ENCODE results near the gene CD300LF.
A peak's percentile ranks its signal among the peaks of the same experiment; 100 is the strongest.

The CD300LF gene

GRCh38 chr17:74750327-74751069 is 37.8 kb upstream of the CD300LF start:
- no peak for TF ChIP-seq POLR2AphosphoS5 (IDR thresholded peaks at IDR 0.05; ENCODE audit: low read depth, low read length)
- no peak for TF ChIP-seq TAF1 (IDR thresholded peaks at IDR 0.05; ENCODE audit: borderline replicate concordance, insufficient read depth, low read length)
- no peak for TF ChIP-seq FOXP2 (optimal IDR thresholded peaks at IDR 0.05; ENCODE audit: borderline replicate concordance, extremely low read depth, extremely low read length, insufficient read depth)
- TF ChIP-seq REST (IDR thresholded peaks at IDR 0.05; ENCODE audit: insufficient read depth in 1 of 2, low read depth in 2 of 2, low read length in 2 of 2): no peak
- TF ChIP-seq SIN3A (IDR thresholded peaks at IDR 0.05; ENCODE audit: borderline replicate concordance, insufficient read depth, low read length): no peak

- TF ChIP-seq POLR2AphosphoS5 (IDR thresholded peaks at IDR 0.05; ENCODE audit: low read depth, low read length) (no peak), FOXP2 (optimal IDR thresholded peaks at IDR 0.05; ENCODE audit: borderline replicate concordance, extremely low read depth, extremely low read length, insufficient read depth) (no peak), TAF1 (IDR thresholded peaks at IDR 0.05; ENCODE audit: borderline replicate concordance, insufficient read depth, low read length) (no peak), SIN3A (IDR thresholded peaks at IDR 0.05; ENCODE audit: borderline replicate concordance, insufficient read depth, low read length) (no peak), REST (IDR thresholded peaks at IDR 0.05; ENCODE audit: insufficient read depth in 1 of 2, low read depth in 2 of 2, low read length in 2 of 2) (no peak)
Measured at GRCh38 chr17:74750039-74750326, 37.3 kb upstream of the CD300LF start.

GRCh38 chr17:74749279-74750038 is 36.7 kb upstream of the CD300LF start:
- peak; percentile 7 for TF ChIP-seq FOXP2 (optimal IDR thresholded peaks at IDR 0.05; ENCODE audit: borderline replicate concordance, extremely low read depth, extremely low read length, insufficient read depth)
- TF ChIP-seq POLR2AphosphoS5 (IDR thresholded peaks at IDR 0.05; ENCODE audit: low read depth, low read length): no peak

GRCh38 chr17:74748529-74749278 is 36.0 kb upstream of the CD300LF start, which contains the start of gene NHERF1:
Gene NHERF1, plus strand, starts transcription at chr17:74748628. Its CDS starts 219 bp downstream, at chr17:74748847.
- peak; percentile 94 for TF ChIP-seq POLR2AphosphoS5 (IDR thresholded peaks at IDR 0.05; ENCODE audit: low read depth, low read length)
- TF ChIP-seq FOXP2 (optimal IDR thresholded peaks at IDR 0.05; ENCODE audit: borderline replicate concordance, extremely low read depth, extremely low read length, insufficient read depth): no peak
- TF ChIP-seq REST (IDR thresholded peaks at IDR 0.05; ENCODE audit: insufficient read depth in 1 of 2, low read depth in 2 of 2, low read length in 2 of 2): peak; percentile 54; a peak in 2 of 4 replicates
- TF ChIP-seq SIN3A (IDR thresholded peaks at IDR 0.05; ENCODE audit: borderline replicate concordance, insufficient read depth, low read length): no peak
- peak; percentile 98 for TF ChIP-seq TAF1 (IDR thresholded peaks at IDR 0.05; ENCODE audit: borderline replicate concordance, insufficient read depth, low read length)

GRCh38 chr17:74748279-74748528 is 35.5 kb upstream of the CD300LF start:
- TF ChIP-seq SIN3A (IDR thresholded peaks at IDR 0.05; ENCODE audit: borderline replicate concordance, insufficient read depth, low read length) (no peak), POLR2AphosphoS5 (IDR thresholded peaks at IDR 0.05; ENCODE audit: low read depth, low read length) (no peak), TAF1 (IDR thresholded peaks at IDR 0.05; ENCODE audit: borderline replicate concordance, insufficient read depth, low read length) (no peak), REST (IDR thresholded peaks at IDR 0.05; ENCODE audit: insufficient read depth in 1 of 2, low read depth in 2 of 2, low read length in 2 of 2) (no peak), FOXP2 (optimal IDR thresholded peaks at IDR 0.05; ENCODE audit: borderline replicate concordance, extremely low read depth, extremely low read length, insufficient read depth) (no peak)
